ENCODE measurements around the gene KIF3B.
"Not testable (repeated sequence)": the region's sequence is repeated elsewhere in the genome, so short reads cannot be mapped to it uniquely, and the experiment has no call there.

- TF ChIP-seq ZNF274 (IDR thresholded peaks at IDR 0.05; ENCODE audit: low read depth, low read length); SUZ12 (IDR thresholded peaks at IDR 0.05; ENCODE audit: extremely low read depth, insufficient read depth, insufficient read length): not testable (repeated sequence)
These were observed 78.6 kb downstream of the KIF3B start for GRCh38 chr20:32355907-32356621.

Data from NT2/D1 (cell line).